Heart right ventricle (tissue), 16 donors: ENCODE measurements around the gene ARL2. TPM values are rescaled to one million over a fixed set of nuclear protein-coding genes. Genes with fewer than 3 reads are reported as not detected.

ENCODE experiments used
- ATAC-seq, 8 donors: fragments of 200-7000 bp; cut with Tn5 transposase; one replicate each; pipeline ENCODE4 v1.9.1; 2020; ENCODE audit warnings: mild to moderate bottlenecking in 8 of 8, moderate library complexity in 8 of 8, moderate number of reproducible peaks in 1 of 8
- DNase-seq, 2 donors: peaks; one replicate each; pipeline ENCODE4 v3.0.0-alpha.2; 2020
- H3K27ac ChIP-seq, 10 donors: fragments of 200-600 bp; sonication (generic) in 2 of 10; one replicate each; pipeline versions ENCODE4 v1.5.0 to v1.8.0; 2020 to 2022; ENCODE audit warnings: mild to moderate bottlenecking in 3 of 10
- H3K27me3 ChIP-seq, 7 donors: fragments of 200-600 bp; one replicate each; pipeline ENCODE4 v1.8.0; 2021 to 2022; ENCODE audit warnings: mild to moderate bottlenecking in 2 of 7
- H3K36me3 ChIP-seq, 9 donors: fragments of 200-600 bp; sonication (generic) in 1 of 9; one replicate each; pipeline versions ENCODE4 v1.5.0 to v1.8.0; 2020 to 2022; ENCODE audit warnings: mild to moderate bottlenecking in 2 of 9
- H3K4me1 ChIP-seq, 9 donors: fragments of 200-600 bp; sonication (generic) in 1 of 9; one replicate each; pipeline versions ENCODE4 v1.5.0 to v1.8.0; 2020 to 2022; ENCODE audit warnings: mild to moderate bottlenecking in 4 of 9
- H3K4me3 ChIP-seq, 10 donors: fragments of 200-600 bp; sonication (generic) in 2 of 10; one replicate each; pipeline versions ENCODE4 v1.5.0 to v1.8.0; 2020 to 2022; ENCODE audit warnings: mild to moderate bottlenecking in 7 of 10, moderate library complexity in 2 of 10
- H3K9me3 ChIP-seq, 11 donors: fragments of 200-600 bp in 10 of 11; sonication (generic) in 2 of 11; one replicate each; pipeline versions ENCODE4 v1.5.0 to v1.8.0; 2013 to 2022; ENCODE audit warnings: mild to moderate bottlenecking in 2 of 11, control low read depth in 1 of 11, moderate library complexity in 1 of 11
- WGBS, 2 donors: extraction: QIAGEN DNeasy Blood & Tissue Kit; methylation state at CpG; one replicate each; pipeline ENCODE4 v1.1.7; 2013; ENCODE audit warnings: inconsistent platforms in 1 of 2; 5-methylcytosine and 5-hydroxymethylcytosine counted together
- intact Hi-C, 10 donors: fragments of 100-400 bp; cut with DNase I; formaldehyde crosslinking; loops; one replicate each; pipeline versions ENCODE4 v1.11.1 to v1.14.2; 2022
- polyA plus RNA-seq, 2 donors: library from polyadenylated mRNA; stranded (reverse); fragments of 200-250 nt; gene quantifications; one replicate each; pipeline ENCODE4 v1.2.3, GENCODE V29; 2013
- total RNA-seq, 10 donors: library from RNA; stranded (reverse); fragmentation: NEBNext Ultra II Directional in 3 of 10; extraction: Animal tissue kit (Norgen Biotek cat#: 25700) in 3 of 10; gene quantifications; one replicate each; pipeline versions ENCODE4 v1.2.1 to v1.2.4, GENCODE V29; 2021 to 2023
- TF ChIP-seq, protein P1 (sequence below), 9 donors: fragments of 200-600 bp; sonication (generic) in 2 of 9; IDR thresholded peaks; one replicate each; pipeline versions ENCODE4 v1.5.0 to v1.8.0; 2021 to 2022; ENCODE audit warnings: antibody characterized with exemption in 9 of 9, mild to moderate bottlenecking in 5 of 9, moderate library complexity in 1 of 9
- donor health status: Arrhythmogenic right ventricular cardiomyopathy.
- donor health status: ischemic (EF 13 %, LVEDD 7.1; RV severe dilation, severe dysfunction).
- donor health status: healthy with polysubstance abuse.
- donor health status: DM: no; HTN: yes; CAD: no.
- donor health status: DM: no; HTN: no; CAD: no.
- donor health status: ischemic (EF 25% LVEDD 6.9; RV normal size, moderate dysfunction).
- donor health status: ischemic (EF 25% LVEDD 5.7; RV mildly dilated, moderate dysfunction).
- donor health status: healthy.
- donor health status: DM: yes; HTN: yes; CAD: no.
- donor health status: Ischemic cardiomyopathy.
- donor health status: ischemic (EF 35%, LVEDD 5.7; RV mildly dilated, moderate dysfunction).
- donor health status: nonischemic (EF 11% LVEDD 7.7; RV severe dilation, severe dysfunction).
- donor health status: DM: yes; HTN: yes; CAD: no.
- donor health status: PGD.
- donor health status: ischemic (EF 29% LVEDD 5.4; RV normal size, mild dysfunction).
- donor health status: nonischemic (EF 23%, LVEDD 6.1; RV moderate dilation, normal function).

Gene ARL2
- total and polyA plus RNA-seq, 12 donors = 92.6 to 157 (median 117) TPM

DNA sequence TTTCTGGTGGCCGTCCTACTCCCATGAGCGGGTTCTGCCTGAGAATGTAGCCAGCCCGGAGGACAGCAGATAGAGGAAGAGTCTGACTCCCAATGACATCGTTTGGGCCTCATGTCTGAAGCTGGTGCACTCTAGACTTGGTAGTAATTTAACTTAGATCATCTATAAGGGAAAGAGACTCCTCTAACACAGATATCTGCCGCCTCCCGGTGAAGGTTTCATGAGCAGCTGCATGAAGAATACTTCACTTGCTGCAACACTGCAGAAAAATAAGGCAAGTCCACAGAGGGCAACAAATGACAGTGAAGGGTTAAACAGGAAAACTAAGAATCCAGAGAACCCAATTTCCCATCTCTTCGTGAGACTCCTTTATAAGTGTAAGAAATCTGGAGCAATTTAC is 5.9 kb upstream of the ARL2 start:
- WGBS, 2 donors = 64 to 73% methylated on average over 7 of the region's 7 CpGs
- intact Hi-C loops = no loop called here
- H3K9me3 ChIP-seq = no peaks in the 10 kb centered on the region
- peaks cover under 1 to 10% (median 2%) of the 10 kb centered on the region in 9 donors for H3K4me1 ChIP-seq
- ATAC-seq (no peak), DNase-seq (no peak)
- H3K27me3 ChIP-seq = no peaks in the 10 kb centered on the region
- H3K4me3 ChIP-seq = no peak overlapping the region
- no peak overlapping the region for H3K27ac ChIP-seq
- H3K36me3 ChIP-seq = no peaks in the 10 kb centered on the region
- TF ChIP-seq, protein P1, sequence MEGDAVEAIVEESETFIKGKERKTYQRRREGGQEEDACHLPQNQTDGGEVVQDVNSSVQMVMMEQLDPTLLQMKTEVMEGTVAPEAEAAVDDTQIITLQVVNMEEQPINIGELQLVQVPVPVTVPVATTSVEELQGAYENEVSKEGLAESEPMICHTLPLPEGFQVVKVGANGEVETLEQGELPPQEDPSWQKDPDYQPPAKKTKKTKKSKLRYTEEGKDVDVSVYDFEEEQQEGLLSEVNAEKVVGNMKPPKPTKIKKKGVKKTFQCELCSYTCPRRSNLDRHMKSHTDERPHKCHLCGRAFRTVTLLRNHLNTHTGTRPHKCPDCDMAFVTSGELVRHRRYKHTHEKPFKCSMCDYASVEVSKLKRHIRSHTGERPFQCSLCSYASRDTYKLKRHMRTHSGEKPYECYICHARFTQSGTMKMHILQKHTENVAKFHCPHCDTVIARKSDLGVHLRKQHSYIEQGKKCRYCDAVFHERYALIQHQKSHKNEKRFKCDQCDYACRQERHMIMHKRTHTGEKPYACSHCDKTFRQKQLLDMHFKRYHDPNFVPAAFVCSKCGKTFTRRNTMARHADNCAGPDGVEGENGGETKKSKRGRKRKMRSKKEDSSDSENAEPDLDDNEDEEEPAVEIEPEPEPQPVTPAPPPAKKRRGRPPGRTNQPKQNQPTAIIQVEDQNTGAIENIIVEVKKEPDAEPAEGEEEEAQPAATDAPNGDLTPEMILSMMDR (IDR thresholded peaks at IDR 0.05) = no peak

DNA sequence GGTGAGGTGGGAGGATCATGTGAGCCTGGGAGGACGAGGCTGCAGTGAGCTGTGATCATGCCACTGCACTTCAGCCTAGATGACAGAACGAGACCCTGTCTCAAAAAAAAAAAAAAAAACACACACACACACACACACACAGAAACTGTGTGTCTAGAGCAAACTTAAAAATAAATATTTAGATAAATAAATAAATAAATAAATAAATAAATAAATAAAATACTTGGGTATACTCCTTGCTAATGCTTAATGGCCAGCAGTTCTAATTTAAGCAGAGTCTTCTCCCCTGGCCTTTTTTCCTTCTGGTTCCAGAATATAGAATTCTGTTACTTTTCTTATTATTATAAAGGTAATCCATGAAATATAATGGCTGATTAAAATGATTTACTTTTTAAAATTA is 5.1 kb upstream of the ARL2 start:
- H3K36me3 ChIP-seq = no peaks in the 10 kb centered on the region
- TF ChIP-seq, protein P1 (IDR thresholded peaks at IDR 0.05) = no peak
- intact Hi-C loops = no loop called here
- H3K27ac ChIP-seq = no peak overlapping the region
- 95 to 97% methylated on average over 2 of the region's 2 CpGs for WGBS, 2 donors
- H3K4me3 ChIP-seq = no peak overlapping the region
- no peaks in the 10 kb centered on the region for H3K27me3 ChIP-seq
- DNase-seq (no peak), ATAC-seq (no peak)
- H3K4me1 ChIP-seq = peaks cover 3 to 15% (median 5%) of the 10 kb centered on the region in 9 donors
- H3K9me3 ChIP-seq = no peaks in the 10 kb centered on the region

DNA sequence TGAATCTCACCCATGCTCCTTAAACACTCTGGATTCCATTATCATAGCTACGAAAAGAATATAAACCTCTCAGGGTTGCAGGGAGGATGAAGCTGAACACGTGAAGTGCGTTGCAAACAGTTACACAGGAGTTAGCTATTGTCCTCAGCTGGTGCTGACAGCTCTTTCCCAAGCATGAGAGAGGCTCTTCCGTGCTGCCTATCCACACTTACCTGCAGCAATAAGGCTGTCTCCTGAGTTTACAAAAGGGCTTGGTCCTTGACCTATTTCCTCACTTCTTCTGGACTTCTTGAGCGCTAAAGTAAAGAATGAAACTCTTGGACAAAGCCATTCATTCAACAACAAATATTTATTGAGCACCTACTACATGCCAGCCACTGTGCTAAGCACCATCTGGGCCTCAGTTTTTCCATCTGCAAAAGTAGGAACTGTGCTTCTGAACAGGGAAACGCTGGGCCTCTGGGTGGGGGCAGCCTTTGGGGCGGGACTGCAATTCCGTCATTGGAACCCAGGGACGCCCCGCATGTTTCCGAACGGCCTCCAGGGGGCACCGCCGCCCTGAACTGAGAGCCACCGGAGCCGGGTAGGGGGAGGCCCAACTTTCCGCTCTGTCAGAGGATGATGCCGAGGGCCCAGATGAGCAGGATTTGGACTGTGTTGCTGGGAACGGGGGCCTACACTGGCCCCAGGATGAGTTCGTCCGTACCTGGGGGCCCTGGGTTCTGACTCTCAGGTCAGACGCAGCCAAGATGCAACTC is 651 bp upstream of the ARL2 start:
- peak; percentile 91 to 92 for DNase-seq
- H3K4me1 ChIP-seq = peaks cover 11 to 34% (median 20%) of the 10 kb centered on the region in 9 donors
- intact Hi-C loops = loop anchor here in 8 of 10 donors (5.0 to 10.0 kb wide), 10 partner anchors 71 to 169 kb away; partner anchors contain the start of genes CDC42BPG (in 3 of the 8), ZNHIT2 (in 3 of the 8), ATG2A (in 2 of the 8) and CDCA5 (in 1 of the 8)
- H3K36me3 ChIP-seq = peaks cover 0 to 10% (median 2%) of the 10 kb centered on the region in 9 donors
- peak overlapping the region; percentile 87 to 100 (median 98) for H3K27ac ChIP-seq
- no peaks in the 10 kb centered on the region for H3K9me3 ChIP-seq
- H3K27me3 ChIP-seq = no peaks in the 10 kb centered on the region
- TF ChIP-seq, protein P1 (IDR thresholded peaks at IDR 0.05) = peak; percentile 65 to 74 (median 71)
- ATAC-seq = peak; percentile 90 to 97 (median 94)
- WGBS, 2 donors = 14 to 15% methylated on average over 22 of the region's 22 CpGs
- peak overlapping the region; percentile 57 to 92 (median 76) for H3K4me3 ChIP-seq

DNA sequence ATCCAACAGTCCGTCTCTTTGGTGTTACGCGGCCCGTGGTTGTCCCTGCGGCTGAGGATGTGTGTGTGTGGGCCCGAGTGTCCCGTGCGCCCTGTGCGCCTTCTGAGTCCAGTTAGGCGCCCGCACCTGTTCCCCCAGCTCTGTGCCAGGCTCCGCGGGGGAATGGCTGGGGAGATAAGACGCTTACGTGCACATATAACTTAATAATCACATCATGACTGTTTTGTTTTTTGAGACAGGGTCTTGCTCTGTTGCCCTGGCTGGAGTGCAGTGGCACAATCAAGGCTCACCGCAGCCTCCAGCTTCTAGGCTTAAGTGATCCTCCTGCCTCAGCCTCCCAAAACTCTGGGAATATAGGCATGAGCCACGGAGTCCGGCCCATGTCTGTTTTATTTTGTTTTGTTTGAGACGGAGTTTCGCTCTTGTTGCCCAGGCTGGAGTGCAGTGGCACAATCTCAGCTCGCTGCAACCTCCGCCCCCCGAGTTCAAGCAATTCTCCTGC is 817 bp downstream of the ARL2 start:
- intact Hi-C loops = loop anchor here in 8 of 10 donors (1.0 to 10.0 kb wide), 12 partner anchors 13 to 170 kb away; partner anchors contain the start of genes ZNHIT2 (in 4 of the 8), CDC42BPG (in 3 of the 8), ATG2A (in 2 of the 8) and SNX15 (in 2 of the 8)
- TF ChIP-seq, protein P1 (IDR thresholded peaks at IDR 0.05) = no peak
- Histone ChIP-seq H3K9me3 (no peaks in the 10 kb centered on the region), H3K4me1 (peaks cover 11 to 34% (median 20%) of the 10 kb centered on the region in 9 donors), H3K36me3 (peaks cover 0 to 24% (median 6%) of the 10 kb centered on the region in 9 donors), H3K27me3 (no peaks in the 10 kb centered on the region), H3K4me3 (peak overlapping the region; percentile 57 to 92 (median 76)), H3K27ac (peak overlapping the region; percentile 87 to 100 (median 98))
- ATAC-seq (peak in 3 of 8 donors; percentile 1 to 18 (median 1)), DNase-seq (no peak)
- WGBS, 2 donors = 28 to 33% methylated on average over 23 of the region's 23 CpGs
